Caco-2 (cell line): ENCODE measurements around the gene TRANK1. TPM values are rescaled to one million over a fixed set of nuclear protein-coding genes. Genes with fewer than 3 reads are reported as not detected.

Experiments used
- BruUV-seq: library from RNA; stranded (reverse); fragments of 400-500 nt; replicated peaks from 2 replicates; lab custom pipeline; 2021; lab: Mats Ljungman, UMichigan
- CTCF ChIA-PET: fragments of 300-600 bp; sonication (Branson Sonifier 250); formaldehyde crosslinking; loops from one replicate; lab custom pipeline; 2022; ENCODE audit warnings: antibody characterized with exemption; lab: Charles Lee
- POLR2A ChIA-PET: fragments of 300-600 bp; sonication (Branson Sonifier 250); formaldehyde crosslinking; loops from one replicate; lab custom pipeline; 2022; ENCODE audit warnings: antibody characterized with exemption; lab: Charles Lee
- DNase-seq, 2 experiments: peaks; one replicate each; pipeline versions ENCODE4 v3.0.0 to v3.0.0-alpha.2; 2020 to 2022
- H3K27me3 ChIP-seq: replicated peaks from 2 replicates; pipeline ENCODE4 v1.6.0; 2011; ENCODE audit warnings: low read length; ENCODE audit not compliant: control insufficient read depth, insufficient read depth
- H3K36me3 ChIP-seq: 2 replicates; pipeline ENCODE4 v1.5.1; 2011; ENCODE audit warnings: low read length; ENCODE audit not compliant: control insufficient read depth, insufficient read depth
- H3K4me1 ChIP-seq: fragments of 250-450 bp; sonication (Bioruptor Pico); 2 replicates; pipeline ENCODE4 v1.5.1; 2020; ENCODE audit warnings: mild to moderate bottlenecking
- H3K4me3 ChIP-seq: 2 replicates; pipeline ENCODE4 v1.5.1; 2011; ENCODE audit warnings: low read depth, mild to moderate bottlenecking, control low read depth, low read length
- H3K9me3 ChIP-seq: fragments of 250-450 bp; sonication (Bioruptor Pico); 2 replicates; pipeline ENCODE4 v1.5.1; 2020; ENCODE audit warnings: mild to moderate bottlenecking, moderate library complexity
- H3K27ac Mint-ChIP-seq: one replicate; pipeline ENCODE4 v1.8.0; 2022; ENCODE audit warnings: mixed read lengths; ENCODE audit not compliant: unreplicated experiment
- H3K27me3 Mint-ChIP-seq: one replicate; pipeline ENCODE4 v1.8.0; 2022; ENCODE audit warnings: mixed read lengths; ENCODE audit not compliant: insufficient read depth, unreplicated experiment
- H3K36me3 Mint-ChIP-seq: one replicate; pipeline ENCODE4 v1.8.0; 2022; ENCODE audit warnings: mild to moderate bottlenecking, mixed read lengths; ENCODE audit not compliant: insufficient read depth, unreplicated experiment
- H3K4me1 Mint-ChIP-seq: one replicate; pipeline ENCODE4 v1.8.0; 2022; ENCODE audit warnings: low read depth, mixed read lengths; ENCODE audit not compliant: unreplicated experiment
- H3K4me3 Mint-ChIP-seq: one replicate; pipeline ENCODE4 v1.8.0; 2022; ENCODE audit warnings: mild to moderate bottlenecking, moderate library complexity, mixed read lengths; ENCODE audit not compliant: unreplicated experiment
- H3K9me3 Mint-ChIP-seq: one replicate; pipeline ENCODE4 v1.8.0; 2022; ENCODE audit warnings: mixed read lengths; ENCODE audit not compliant: unreplicated experiment
- intact Hi-C: fragments of 100-400 bp; cut with micrococcal nuclease; formaldehyde crosslinking; loops from one replicate; pipeline ENCODE4 v1.10.0; 2022; ENCODE audit not compliant: unreplicated experiment
- total RNA-seq: library from RNA; stranded (reverse); gene quantifications from 2 replicates; pipeline ENCODE4 v1.2.3, GENCODE V29; 2022
- TF ChIP-seq, protein P1 (sequence below), 2 experiments: fragments of 200-600 bp in 1 of 2; IDR thresholded peaks; 1 replicate in 1 of 2; 2 replicates in 1 of 2; pipeline versions ENCODE4 v1.5.1 to v1.8.0; 2011 to 2022; ENCODE audit warnings: antibody characterized with exemption in 1 of 2, control low read depth in 1 of 2, inconsistent platforms in 1 of 2, low read depth in 1 of 2, low read length in 1 of 2, mild to moderate bottlenecking in 1 of 2, moderate library complexity in 1 of 2; ENCODE audit not compliant: insufficient read depth in 1 of 2, severe bottlenecking in 1 of 2, unreplicated experiment in 1 of 2

Gene TRANK1
- total RNA-seq, 1 experiment from 2014 or later: 4.3 TPM

- ChIA-PET CTCF (no interaction called here), POLR2A (interaction anchor here (0.6 kb wide), 1 partner anchor 10 kb away, joined by 3 read pairs; no protein-coding TSS in a partner anchor)
- BruUV-seq: no TSS peak
- H3K27me3 ChIP-seq: no peaks in the 10 kb centered on the region
- no peaks in the 10 kb centered on the region for H3K36me3 ChIP-seq
- TF ChIP-seq, protein P1, sequence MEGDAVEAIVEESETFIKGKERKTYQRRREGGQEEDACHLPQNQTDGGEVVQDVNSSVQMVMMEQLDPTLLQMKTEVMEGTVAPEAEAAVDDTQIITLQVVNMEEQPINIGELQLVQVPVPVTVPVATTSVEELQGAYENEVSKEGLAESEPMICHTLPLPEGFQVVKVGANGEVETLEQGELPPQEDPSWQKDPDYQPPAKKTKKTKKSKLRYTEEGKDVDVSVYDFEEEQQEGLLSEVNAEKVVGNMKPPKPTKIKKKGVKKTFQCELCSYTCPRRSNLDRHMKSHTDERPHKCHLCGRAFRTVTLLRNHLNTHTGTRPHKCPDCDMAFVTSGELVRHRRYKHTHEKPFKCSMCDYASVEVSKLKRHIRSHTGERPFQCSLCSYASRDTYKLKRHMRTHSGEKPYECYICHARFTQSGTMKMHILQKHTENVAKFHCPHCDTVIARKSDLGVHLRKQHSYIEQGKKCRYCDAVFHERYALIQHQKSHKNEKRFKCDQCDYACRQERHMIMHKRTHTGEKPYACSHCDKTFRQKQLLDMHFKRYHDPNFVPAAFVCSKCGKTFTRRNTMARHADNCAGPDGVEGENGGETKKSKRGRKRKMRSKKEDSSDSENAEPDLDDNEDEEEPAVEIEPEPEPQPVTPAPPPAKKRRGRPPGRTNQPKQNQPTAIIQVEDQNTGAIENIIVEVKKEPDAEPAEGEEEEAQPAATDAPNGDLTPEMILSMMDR (IDR thresholded peaks at IDR 0.05; ENCODE audit: insufficient read depth in 1 of 2, low read depth in 1 of 2, low read length in 1 of 2, severe bottlenecking in 1 of 2, unreplicated experiment in 1 of 2): no peak
- Mint-ChIP-seq H3K27me3 (no peaks in the 10 kb centered on the region), H3K9me3 (no peaks in the 10 kb centered on the region), H3K4me1 (peaks cover 19% of the 10 kb centered on the region), H3K36me3 (peaks cover 5% of the 10 kb centered on the region), H3K27ac (peak overlapping the region; percentile 47), H3K4me3 (peak overlapping the region; percentile 17)
- no peaks in the 10 kb centered on the region for H3K9me3 ChIP-seq
- H3K4me3 ChIP-seq: no peak overlapping the region
- no peak for DNase-seq
- no peaks in the 10 kb centered on the region for H3K4me1 ChIP-seq
- intact Hi-C loops: no loop called here
Measured at GRCh38 chr3:36813305-36813704, 131.5 kb downstream of the TRANK1 start.

- Histone ChIP-seq H3K9me3 (no peaks in the 10 kb centered on the region), H3K27me3 (no peaks in the 10 kb centered on the region), H3K36me3 (no peaks in the 10 kb centered on the region), H3K4me1 (no peaks in the 10 kb centered on the region), H3K4me3 (no peak overlapping the region)
- POLR2A ChIA-PET: no interaction called here
- no peak overlapping the region for H3K4me3 Mint-ChIP-seq
- no peaks in the 10 kb centered on the region for H3K27me3 Mint-ChIP-seq
- CTCF ChIA-PET: interaction anchor here (0.7 to 0.8 kb wide), 2 partner anchors 21 to 181 kb away, joined by 3 to 4 read pairs; partner anchors contain the start of genes EPM2AIP1 and MLH1
- H3K4me1 Mint-ChIP-seq: peaks cover 13% of the 10 kb centered on the region
- H3K27ac Mint-ChIP-seq: no peak overlapping the region
- TF ChIP-seq, protein P1 (IDR thresholded peaks at IDR 0.05; ENCODE audit: insufficient read depth in 1 of 2, low read depth in 1 of 2, low read length in 1 of 2, severe bottlenecking in 1 of 2, unreplicated experiment in 1 of 2): no peak
- intact Hi-C loops: no loop called here
- BruUV-seq: no TSS peak
- peak; percentile 53 to 58 for DNase-seq
- H3K9me3 Mint-ChIP-seq: no peaks in the 10 kb centered on the region
- peaks cover 5% of the 10 kb centered on the region for H3K36me3 Mint-ChIP-seq
Measured at GRCh38 chr3:36812240-36812639, 132.6 kb downstream of the TRANK1 start.

DNA sequence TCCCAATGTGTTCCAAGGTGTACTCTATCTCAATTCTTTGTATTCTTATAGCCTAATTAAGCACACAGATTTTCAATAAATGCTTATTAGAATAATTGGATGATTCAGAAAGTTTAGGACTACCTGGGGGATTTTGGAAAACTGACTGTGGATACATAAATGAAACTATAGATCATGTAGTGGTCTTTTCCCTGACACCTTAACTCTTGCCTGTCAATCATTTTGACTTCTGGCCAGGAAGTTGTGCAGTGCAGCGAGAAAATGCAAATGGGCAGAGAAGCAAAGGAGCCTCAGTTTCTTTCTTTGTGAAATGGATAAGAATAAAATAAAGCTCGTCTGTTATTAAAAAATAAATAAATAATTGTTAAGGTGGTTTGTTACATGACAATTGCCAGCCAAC is 133.1 kb downstream of the TRANK1 start:
- no peaks in the 10 kb centered on the region for H3K9me3 ChIP-seq
- H3K9me3 Mint-ChIP-seq: peaks cover under 1% of the 10 kb centered on the region
- POLR2A ChIA-PET: no interaction called here

More for the DNA sequence above, 133.1 kb downstream of the TRANK1 start:
- no peak overlapping the region for H3K4me3 Mint-ChIP-seq
- Histone ChIP-seq H3K4me1 (no peaks in the 10 kb centered on the region), H3K4me3 (no peak overlapping the region), H3K36me3 (no peaks in the 10 kb centered on the region), H3K27me3 (no peaks in the 10 kb centered on the region)
- BruUV-seq: TSS peak; percentile 29
- peaks cover 5% of the 10 kb centered on the region for H3K36me3 Mint-ChIP-seq
- DNase-seq: no peak
- intact Hi-C loops: no loop called here
- no peak overlapping the region for H3K27ac Mint-ChIP-seq
- CTCF ChIA-PET: interaction anchor here (0.8 kb wide), 1 partner anchor 20 kb away, joined by 4 read pairs; no protein-coding TSS in a partner anchor
- TF ChIP-seq, protein P1 (IDR thresholded peaks at IDR 0.05; ENCODE audit: insufficient read depth in 1 of 2, low read depth in 1 of 2, low read length in 1 of 2, severe bottlenecking in 1 of 2, unreplicated experiment in 1 of 2): no peak
- peaks cover 13% of the 10 kb centered on the region for H3K4me1 Mint-ChIP-seq
- no peaks in the 10 kb centered on the region for H3K27me3 Mint-ChIP-seq
